Astrocyte (in vitro differentiated cells and primary cell): Measurements from ENCODE around the gene KIAA0825.

Experiments
- CTCF ChIP-seq: IDR thresholded peaks from 2 replicates; pipeline ENCODE4 v1.5.1; 2011; ENCODE audit warnings: low read depth, mild to moderate bottlenecking, inconsistent platforms, low read length, moderate library complexity; ENCODE audit not compliant: insufficient read depth
- EZH2 ChIP-seq: IDR thresholded peaks from 2 replicates; pipeline ENCODE4 v1.6.1; 2012; ENCODE audit warnings: mild to moderate bottlenecking, low read length, inconsistent platforms; ENCODE audit not compliant: insufficient read depth

- TF ChIP-seq CTCF (no peak), EZH2 (no peak)
Measured at GRCh38 chr5:94613583-94613982, 4.8 kb downstream of the KIAA0825 start.
